GM12875 (cell line): ENCODE data around the gene ULK3.

ENCODE experiments used
- H3K4me3 ChIP-seq: one replicate; pipeline ENCODE4 v1.5.1; 2011; ENCODE audit warnings: low read depth, low read length, control low read depth
- TF ChIP-seq, protein P1 (sequence below): IDR thresholded peaks from 2 replicates; pipeline ENCODE4 v1.5.1; 2011; ENCODE audit warnings: low read depth, mild to moderate bottlenecking, control low read depth, inconsistent platforms, low read length, moderate library complexity, borderline replicate concordance; ENCODE audit not compliant: insufficient read depth

Gene ULK3

DNA sequence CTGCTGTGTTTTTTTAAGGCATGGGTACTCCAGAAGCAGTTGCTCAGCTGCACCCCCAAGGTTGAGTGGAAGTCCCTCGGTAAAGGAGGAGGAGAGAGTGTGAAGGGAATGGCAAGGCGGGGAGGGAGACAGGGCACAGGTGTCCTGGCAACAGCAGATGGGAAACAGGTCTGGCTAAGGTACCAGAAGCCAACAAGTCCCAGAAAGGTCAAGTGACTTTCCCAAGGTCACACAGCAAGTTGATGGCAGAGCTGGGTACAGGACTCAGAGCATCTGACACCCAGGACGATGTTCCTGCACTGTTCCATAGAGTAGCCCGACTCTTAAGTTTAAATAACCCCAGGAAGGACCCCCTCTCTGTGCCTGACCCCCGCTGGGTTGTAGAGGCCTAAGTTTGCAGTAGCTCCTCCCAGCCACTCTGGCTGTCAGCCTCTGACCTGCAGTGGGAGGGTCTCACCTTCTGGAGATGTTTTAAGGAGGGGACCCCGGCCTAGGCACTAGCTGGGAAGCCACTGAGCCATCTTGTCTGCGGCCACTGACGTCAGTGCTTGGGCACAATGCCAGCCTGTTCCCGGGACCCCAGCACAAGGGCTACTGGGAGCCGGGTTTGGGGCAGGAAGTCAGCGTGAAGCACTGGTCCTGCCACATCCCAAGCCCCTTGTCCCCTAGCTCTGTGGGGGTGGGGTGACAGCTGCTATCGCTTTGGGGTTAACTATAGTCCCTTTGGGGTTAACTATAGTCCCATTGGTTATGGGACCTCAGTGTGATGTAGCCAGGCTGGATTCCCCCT is 50.5 kb downstream of the ULK3 start:
- TF ChIP-seq, protein P1, sequence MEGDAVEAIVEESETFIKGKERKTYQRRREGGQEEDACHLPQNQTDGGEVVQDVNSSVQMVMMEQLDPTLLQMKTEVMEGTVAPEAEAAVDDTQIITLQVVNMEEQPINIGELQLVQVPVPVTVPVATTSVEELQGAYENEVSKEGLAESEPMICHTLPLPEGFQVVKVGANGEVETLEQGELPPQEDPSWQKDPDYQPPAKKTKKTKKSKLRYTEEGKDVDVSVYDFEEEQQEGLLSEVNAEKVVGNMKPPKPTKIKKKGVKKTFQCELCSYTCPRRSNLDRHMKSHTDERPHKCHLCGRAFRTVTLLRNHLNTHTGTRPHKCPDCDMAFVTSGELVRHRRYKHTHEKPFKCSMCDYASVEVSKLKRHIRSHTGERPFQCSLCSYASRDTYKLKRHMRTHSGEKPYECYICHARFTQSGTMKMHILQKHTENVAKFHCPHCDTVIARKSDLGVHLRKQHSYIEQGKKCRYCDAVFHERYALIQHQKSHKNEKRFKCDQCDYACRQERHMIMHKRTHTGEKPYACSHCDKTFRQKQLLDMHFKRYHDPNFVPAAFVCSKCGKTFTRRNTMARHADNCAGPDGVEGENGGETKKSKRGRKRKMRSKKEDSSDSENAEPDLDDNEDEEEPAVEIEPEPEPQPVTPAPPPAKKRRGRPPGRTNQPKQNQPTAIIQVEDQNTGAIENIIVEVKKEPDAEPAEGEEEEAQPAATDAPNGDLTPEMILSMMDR, result no peak
- peak overlapping the region; percentile 15 for H3K4me3 ChIP-seq

DNA sequence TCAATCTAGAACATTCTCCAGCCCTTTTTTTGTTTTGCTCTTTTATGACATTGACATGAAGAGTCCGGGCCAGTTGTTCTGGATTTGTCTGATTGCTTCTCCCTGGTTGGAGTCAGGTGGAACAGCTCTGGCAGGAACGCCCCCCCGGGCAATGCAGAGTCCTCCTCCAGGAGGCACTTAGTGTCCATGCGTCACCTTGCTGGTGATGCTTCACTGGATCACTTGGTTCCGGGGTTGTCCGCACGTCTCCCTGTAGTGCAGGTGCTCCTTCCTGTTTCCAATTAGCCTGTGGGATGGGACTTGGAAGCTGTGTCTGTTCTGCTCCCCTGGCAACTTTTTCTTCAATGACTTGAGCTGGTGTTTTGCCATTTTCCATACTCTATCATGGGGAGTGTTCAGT is 51.3 kb downstream of the ULK3 start:
- peak overlapping the region; percentile 15 for H3K4me3 ChIP-seq
- TF ChIP-seq, protein P1, result no peak

DNA sequence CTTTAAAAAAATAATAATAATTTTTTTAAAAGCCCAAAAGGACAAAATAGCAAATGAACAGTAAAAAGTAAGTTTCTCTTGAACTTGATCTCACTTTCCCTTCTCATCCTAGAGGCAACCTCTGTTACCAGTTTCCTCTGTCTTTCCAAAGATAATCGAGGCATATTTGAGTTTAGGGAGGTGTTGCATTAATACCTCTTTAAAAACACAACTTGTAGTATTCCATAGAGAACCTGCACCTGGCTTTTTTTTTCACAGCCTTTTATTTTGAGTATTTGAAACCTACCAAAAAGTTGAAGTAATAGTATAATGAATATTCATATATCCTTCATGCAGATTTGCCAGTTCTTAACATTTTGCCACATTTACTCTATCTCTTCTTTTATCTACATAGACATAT is 51.9 kb downstream of the ULK3 start:
- TF ChIP-seq, protein P1, result no peak
- no peak overlapping the region for H3K4me3 ChIP-seq

DNA sequence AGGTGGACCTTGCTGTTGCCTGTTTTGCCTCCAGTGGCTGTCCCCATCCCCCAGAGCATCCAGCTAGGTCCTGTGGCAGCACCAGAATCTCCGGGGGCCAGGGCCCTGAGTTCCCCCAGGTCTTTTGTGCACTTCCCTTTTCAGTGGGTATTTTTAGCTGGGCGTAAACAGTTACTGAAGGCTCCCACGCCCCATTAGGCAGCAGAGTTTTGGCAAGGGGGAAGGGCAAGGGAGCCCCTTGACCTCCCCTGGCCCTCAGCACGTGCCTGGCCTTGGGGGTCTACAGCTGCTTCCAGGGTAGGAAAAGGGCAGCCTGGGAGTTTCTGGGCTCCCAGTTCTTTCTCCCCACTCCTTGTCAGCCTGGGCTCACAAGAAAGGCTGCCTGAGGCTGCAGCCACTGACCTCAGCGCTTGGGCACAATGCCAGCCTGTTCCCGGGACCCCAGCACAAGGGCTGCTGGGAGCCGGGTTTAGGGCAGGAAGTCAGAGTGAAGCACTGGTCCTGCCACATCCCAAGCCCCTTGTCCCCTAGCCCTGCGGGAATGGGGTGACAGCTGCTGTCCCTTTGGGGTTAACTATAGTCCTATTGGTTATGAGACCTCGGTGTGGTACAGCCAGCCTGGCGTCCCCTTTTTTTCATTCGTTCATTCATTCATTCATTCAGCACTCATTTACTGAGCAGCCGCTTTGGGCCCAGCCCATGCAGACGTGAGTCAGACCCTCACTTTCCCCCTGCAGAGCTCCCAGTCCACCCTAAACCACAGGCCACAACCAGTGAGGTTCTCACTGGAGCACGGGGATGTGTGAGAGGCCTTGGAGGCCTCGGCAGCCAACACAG is 52.7 kb downstream of the ULK3 start:
- TF ChIP-seq, protein P1, result no peak
- peak overlapping the region; percentile 51 for H3K4me3 ChIP-seq

DNA sequence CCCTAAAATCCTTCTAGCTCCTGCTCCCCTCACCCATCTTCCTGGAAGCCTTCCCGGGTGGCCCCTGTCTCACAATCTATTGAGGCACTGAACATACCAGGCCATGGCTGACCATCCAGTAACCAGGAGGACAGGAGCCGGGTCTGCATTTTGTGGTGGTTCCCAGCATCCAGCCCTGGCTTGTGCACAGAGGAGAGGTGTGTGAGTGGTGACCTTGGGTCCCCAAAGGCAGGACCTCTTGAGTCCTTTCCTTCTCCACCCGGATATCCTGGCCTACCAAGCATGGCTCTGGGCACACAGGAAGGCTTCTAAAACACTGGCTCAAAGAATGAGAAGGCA is 53.2 kb downstream of the ULK3 start:
- TF ChIP-seq, protein P1, result no peak
- H3K4me3 ChIP-seq, result peak overlapping the region; percentile 51

DNA sequence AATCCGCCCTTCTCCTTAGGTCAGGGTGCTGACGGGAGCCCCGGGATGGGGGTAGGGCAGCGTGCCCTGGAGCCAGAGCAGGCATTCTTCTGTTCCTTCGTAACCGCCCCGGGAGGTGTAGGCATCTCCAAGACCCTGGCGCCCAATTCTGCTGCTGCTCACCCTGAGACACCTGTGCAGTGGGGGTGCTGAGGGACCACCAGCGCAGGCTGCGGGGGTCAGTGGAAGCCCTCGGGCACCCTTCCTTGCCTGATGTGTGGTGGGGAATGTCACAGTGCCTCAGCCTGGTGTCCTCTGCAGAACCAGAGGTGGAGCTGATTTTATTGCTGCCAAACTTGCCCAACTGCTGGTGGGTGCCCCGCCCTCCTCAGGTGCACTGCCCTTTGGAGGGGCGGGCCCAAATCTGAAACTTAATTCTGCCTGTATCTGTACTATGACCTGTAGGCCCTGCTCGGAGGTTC is 53.8 kb downstream of the ULK3 start:
- TF ChIP-seq, protein P1, result no peak
- H3K4me3 ChIP-seq, result peak overlapping the region; percentile 51
